Memory B cell (primary cell): Measurements from ENCODE around the gene SUPT4H1.

Experiments used
- ATAC-seq: fragments of 150-1000 bp; cut with Tn5 transposase; 2 replicates; pipeline ENCODE4 v1.10.0; 2021; ENCODE audit warnings: low read depth, mild to moderate bottlenecking, moderate library complexity
- DNase-seq, 2 donors: peaks; one replicate each; pipeline ENCODE4 v3.0.0; 2022; ENCODE audit warnings: low spot score in 2 of 2
- H3K27ac Mint-ChIP-seq: one replicate; pipeline ENCODE4 v1.8.0; 2022; ENCODE audit warnings: mild to moderate bottlenecking, moderate library complexity, mixed read lengths
- H3K27me3 Mint-ChIP-seq: one replicate; pipeline ENCODE4 v1.8.0; 2022; ENCODE audit warnings: mixed read lengths
- H3K36me3 Mint-ChIP-seq: one replicate; pipeline ENCODE4 v1.8.0; 2022; ENCODE audit warnings: mild to moderate bottlenecking, mixed read lengths
- H3K4me1 Mint-ChIP-seq: one replicate; pipeline ENCODE4 v1.8.0; 2022; ENCODE audit warnings: mixed read lengths
- H3K4me3 Mint-ChIP-seq: one replicate; pipeline ENCODE4 v1.8.0; 2022; ENCODE audit warnings: mild to moderate bottlenecking, moderate library complexity, mixed read lengths
- H3K9me3 Mint-ChIP-seq: one replicate; pipeline ENCODE4 v1.8.0; 2022; ENCODE audit warnings: mixed read lengths

Gene SUPT4H1

GRCh38 chr17:58328195-58329034, 23.6 kb downstream of the SUPT4H1 start, which contains the start of gene TSPOAP1:
Gene TSPOAP1 (minus strand): TSS chr17:58328795. CDS start chr17:58327920, 875 bp downstream.
- ATAC-seq: peak; percentile 9
- Mint-ChIP-seq H3K27me3 (no peaks in the 10 kb centered on the region), H3K36me3 (peaks cover 24% of the 10 kb centered on the region), H3K9me3 (no peaks in the 10 kb centered on the region), H3K27ac (peak within 1 kb of the TSS; percentile 100), H3K4me3 (peak within 1 kb of the TSS; percentile 97), H3K4me1 (peaks cover 39% of the 10 kb centered on the region)
- DNase-seq: peak in 1 of 2 donors; percentile 62

DNA sequence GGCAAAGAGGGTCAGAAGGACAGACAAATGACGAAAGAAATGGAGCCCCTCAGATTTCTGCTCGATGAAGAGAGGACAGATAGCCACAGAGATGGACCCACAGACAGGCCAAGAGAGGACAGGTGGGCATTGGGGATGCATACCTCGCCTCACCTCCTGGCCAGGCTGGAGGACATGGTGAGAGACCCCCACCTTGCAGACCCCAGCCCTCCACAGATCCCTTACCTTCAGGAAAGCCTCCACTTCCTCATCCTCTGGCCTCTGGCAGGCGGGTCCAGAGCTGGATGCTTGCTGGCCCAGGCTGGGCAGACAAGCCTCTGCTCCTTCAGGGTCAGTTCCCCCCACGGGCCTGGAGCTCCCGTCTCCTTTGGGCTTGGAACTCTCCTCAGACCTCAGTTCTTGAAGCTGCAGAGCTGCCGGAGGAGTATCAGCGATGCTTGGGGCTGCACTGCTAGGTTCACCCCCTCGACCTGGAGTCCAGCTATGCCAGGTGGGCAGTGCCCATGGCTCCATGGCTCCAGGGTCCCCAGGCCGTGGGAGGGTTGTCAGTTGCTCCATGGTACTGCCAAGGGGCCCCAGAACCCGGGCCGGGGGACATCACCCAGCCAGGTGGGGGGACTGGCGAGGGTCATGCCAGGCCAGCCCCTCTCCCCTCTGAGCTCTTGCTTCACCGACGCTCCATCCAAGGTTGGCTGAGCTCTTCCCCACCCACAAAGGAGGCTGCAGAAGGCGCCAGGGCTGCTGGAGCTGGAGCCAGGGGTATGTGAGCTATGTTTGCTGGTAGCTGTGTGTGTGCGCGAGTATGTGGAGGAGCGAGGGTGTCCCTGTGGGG, 24.4 kb downstream of the SUPT4H1 start:
- H3K4me3 Mint-ChIP-seq: peak overlapping the region; percentile 97
- H3K27ac Mint-ChIP-seq: peak overlapping the region; percentile 100
- H3K36me3 Mint-ChIP-seq: peaks cover 24% of the 10 kb centered on the region
- H3K27me3 Mint-ChIP-seq: no peaks in the 10 kb centered on the region
- DNase-seq (no peak), ATAC-seq (peak; percentile 11)
- no peaks in the 10 kb centered on the region for H3K9me3 Mint-ChIP-seq
- peaks cover 37% of the 10 kb centered on the region for H3K4me1 Mint-ChIP-seq

GRCh38 chr17:58326609-58327362, 25.2 kb downstream of the SUPT4H1 start:
- peaks cover 42% of the 10 kb centered on the region for H3K4me1 Mint-ChIP-seq
- H3K9me3 Mint-ChIP-seq: no peaks in the 10 kb centered on the region
- ATAC-seq (no peak), DNase-seq (no peak)
- H3K27ac Mint-ChIP-seq: peak overlapping the region; percentile 100
- peaks cover 19% of the 10 kb centered on the region for H3K36me3 Mint-ChIP-seq
- peak overlapping the region; percentile 65 for H3K4me3 Mint-ChIP-seq
- H3K27me3 Mint-ChIP-seq: no peaks in the 10 kb centered on the region

DNA sequence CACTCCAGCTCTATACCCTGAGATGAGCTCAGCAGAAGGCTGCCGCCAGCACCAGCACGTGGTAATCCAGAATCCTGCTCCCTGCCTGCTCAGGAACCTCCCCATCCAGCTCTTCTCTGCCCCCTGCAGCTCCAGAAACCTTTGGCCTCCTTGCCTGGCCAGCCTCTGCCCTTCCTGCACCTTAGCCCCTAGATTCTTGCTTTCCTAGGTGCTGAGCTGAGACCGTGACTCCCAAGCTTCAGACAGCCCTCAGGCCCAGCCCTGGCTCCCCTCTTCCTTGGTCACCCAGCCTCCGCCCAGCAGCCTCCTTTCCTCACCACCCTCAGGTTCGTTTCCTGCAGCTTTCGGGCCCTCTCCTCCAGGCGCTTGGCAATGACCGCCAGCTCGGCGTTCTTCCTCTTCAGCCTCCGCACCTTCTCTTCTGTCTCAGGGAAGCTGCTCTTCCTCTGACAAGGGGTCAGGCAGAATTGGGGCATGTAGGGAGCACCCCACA, 26.0 kb downstream of the SUPT4H1 start:
- peaks cover 14% of the 10 kb centered on the region for H3K36me3 Mint-ChIP-seq
- H3K9me3 Mint-ChIP-seq: no peaks in the 10 kb centered on the region
- H3K4me1 Mint-ChIP-seq: peaks cover 42% of the 10 kb centered on the region
- no peaks in the 10 kb centered on the region for H3K27me3 Mint-ChIP-seq
- DNase-seq (no peak), ATAC-seq (no peak)
- peak overlapping the region; percentile 32 for H3K27ac Mint-ChIP-seq
- H3K4me3 Mint-ChIP-seq: peak overlapping the region; percentile 49

- Mint-ChIP-seq H3K36me3 (peaks cover 9% of the 10 kb centered on the region), H3K4me1 (peaks cover 42% of the 10 kb centered on the region), H3K4me3 (peak overlapping the region; percentile 76), H3K27me3 (no peaks in the 10 kb centered on the region), H3K9me3 (no peaks in the 10 kb centered on the region), H3K27ac (no peak overlapping the region)
- no peak for ATAC-seq
- DNase-seq: no peak
Measured at GRCh38 chr17:58325289-58325726, 26.7 kb downstream of the SUPT4H1 start.

DNA sequence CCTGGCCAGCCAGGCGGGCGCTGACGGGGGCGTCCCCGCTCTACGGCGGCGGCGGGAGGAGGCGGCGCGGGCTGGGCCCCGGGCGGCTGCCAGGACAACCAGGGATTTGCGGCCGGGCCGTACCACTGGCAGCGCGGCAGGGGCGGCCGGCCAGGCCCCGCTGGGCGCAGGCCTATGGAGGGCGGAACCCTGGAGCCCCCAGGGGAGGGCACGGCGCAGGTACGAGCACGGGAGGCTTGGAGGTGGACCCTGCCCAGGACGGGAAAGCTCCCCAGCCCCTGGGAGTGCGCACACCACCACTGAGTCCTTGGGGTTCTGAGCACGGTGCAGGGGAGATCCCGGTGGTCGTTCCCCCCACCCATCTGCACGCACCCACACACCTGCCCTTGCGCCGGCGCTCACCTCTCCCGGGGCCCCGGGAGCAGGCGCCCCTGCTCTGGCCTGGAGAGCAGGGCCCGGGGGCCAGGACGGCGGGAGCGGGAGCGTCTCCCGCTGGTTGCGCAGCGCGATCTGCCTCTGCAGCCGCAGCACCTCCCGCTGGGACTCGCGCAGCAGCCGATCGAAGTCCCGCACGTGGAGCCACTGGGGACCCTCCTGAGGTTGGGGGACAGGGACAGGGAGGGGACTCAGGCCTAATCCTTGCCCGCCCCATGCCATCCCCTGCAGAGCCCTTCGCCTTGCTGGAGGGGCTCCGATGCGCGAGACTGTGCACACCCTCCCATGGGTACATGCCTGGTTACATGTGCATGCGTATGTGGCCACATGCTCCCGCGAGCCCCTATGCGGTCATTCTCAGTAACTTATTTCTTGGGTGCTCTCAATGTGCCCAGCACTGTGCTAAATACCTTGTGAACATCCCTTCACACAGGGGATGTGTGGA, 27.4 kb downstream of the SUPT4H1 start:
- DNase-seq (no peak), ATAC-seq (no peak)
- no peaks in the 10 kb centered on the region for H3K9me3 Mint-ChIP-seq
- no peak overlapping the region for H3K27ac Mint-ChIP-seq
- peaks cover 4% of the 10 kb centered on the region for H3K36me3 Mint-ChIP-seq
- no peaks in the 10 kb centered on the region for H3K27me3 Mint-ChIP-seq
- H3K4me3 Mint-ChIP-seq: peak overlapping the region; percentile 76
- peaks cover 36% of the 10 kb centered on the region for H3K4me1 Mint-ChIP-seq

DNA sequence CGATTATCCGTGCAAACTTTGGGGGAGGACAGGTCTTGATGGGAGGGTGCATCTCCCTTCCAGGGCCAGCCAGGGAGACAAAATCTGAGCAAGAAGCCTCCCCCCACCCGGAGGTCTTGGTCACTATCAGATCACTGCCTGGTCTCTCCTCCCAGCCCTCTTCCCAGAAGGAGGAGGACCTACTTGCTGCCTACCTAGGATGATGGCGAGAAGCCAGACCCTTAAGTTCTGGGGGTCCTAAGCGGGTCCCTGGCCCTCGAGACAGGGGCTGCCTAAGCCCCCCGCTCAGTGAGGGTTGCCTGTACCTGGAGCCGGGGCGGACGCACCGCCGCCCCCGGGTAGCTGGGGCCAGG, 28.0 kb downstream of the SUPT4H1 start:
- peaks cover 31% of the 10 kb centered on the region for H3K4me1 Mint-ChIP-seq
- H3K27ac Mint-ChIP-seq: no peak overlapping the region
- no peak for ATAC-seq
- H3K9me3 Mint-ChIP-seq: no peaks in the 10 kb centered on the region
- peaks cover 4% of the 10 kb centered on the region for H3K36me3 Mint-ChIP-seq
- H3K4me3 Mint-ChIP-seq: peak overlapping the region; percentile 9
- no peaks in the 10 kb centered on the region for H3K27me3 Mint-ChIP-seq
- no peak for DNase-seq

DNA sequence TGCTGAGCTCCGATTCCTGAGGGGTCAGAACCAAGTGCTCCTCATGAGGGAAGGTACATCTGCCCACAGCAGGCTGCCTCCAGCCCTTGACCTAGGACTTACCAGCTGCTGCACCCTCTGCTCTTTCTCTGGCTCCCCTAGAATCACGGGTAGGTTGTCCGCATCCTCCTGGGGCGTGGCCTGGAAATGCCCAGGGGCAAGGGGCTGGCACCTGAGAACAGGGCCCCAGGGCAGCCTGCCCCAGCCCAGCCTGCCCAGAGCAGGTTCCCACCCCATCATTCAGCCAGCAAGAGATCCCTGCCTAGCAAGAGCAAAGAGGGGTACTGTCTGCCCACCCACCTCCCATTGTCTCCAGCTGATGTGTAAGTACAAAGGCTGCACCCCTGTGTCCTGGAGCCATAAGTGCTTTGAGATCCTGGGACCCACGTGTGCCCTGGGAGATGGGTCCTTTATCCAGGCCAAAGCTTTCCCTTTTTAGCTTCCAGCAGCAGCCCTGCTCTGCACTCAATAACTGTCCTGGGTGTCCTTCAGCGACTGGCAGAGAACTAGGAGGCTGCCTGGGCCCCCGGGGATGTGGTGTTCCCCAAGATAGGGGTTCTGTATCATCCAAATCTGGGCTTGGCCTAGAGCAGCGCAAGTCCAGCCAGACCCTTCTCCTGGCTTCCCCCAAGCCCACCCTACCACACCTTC, 28.5 kb downstream of the SUPT4H1 start:
- ATAC-seq: no peak
- DNase-seq: no peak
- H3K27me3 Mint-ChIP-seq: no peaks in the 10 kb centered on the region
- no peaks in the 10 kb centered on the region for H3K9me3 Mint-ChIP-seq
- peak overlapping the region; percentile 9 for H3K4me3 Mint-ChIP-seq
- peaks cover 27% of the 10 kb centered on the region for H3K4me1 Mint-ChIP-seq
- H3K27ac Mint-ChIP-seq: no peak overlapping the region
- peaks cover 4% of the 10 kb centered on the region for H3K36me3 Mint-ChIP-seq

DNA sequence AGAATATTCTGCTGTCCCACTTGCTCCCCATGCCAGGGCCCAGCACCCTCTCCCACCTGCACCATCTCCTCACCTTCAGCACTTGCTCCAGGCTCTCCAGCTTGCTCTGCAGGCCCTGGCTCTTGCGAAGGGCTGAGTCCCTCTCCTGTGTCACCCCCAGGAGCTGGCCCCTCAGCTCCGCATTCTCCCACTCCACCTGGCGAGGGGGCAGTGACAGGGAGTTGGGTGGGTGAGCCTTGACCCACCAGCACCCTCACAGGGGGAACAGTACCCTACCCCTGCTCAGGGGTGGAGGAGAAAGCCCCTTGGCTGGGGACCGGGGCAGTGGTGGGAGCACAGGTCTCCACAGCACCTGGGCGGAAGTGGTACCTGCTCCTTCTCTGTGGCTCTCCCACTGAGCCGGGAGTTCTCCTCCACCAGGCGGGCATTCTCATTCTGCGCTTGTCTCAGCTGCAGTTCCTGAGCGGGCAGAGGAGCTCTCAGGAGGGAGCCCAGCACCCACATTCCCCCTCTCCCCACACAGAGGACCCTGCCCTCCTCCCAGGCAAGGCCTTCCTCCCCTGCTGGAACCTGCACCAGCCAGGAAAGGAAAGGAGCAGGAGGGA, 29.3 kb downstream of the SUPT4H1 start:
- Mint-ChIP-seq H3K27me3 (no peaks in the 10 kb centered on the region), H3K9me3 (no peaks in the 10 kb centered on the region), H3K4me3 (no peak overlapping the region), H3K27ac (peak overlapping the region; percentile 57), H3K4me1 (peaks cover 27% of the 10 kb centered on the region), H3K36me3 (peaks cover 4% of the 10 kb centered on the region)
- DNase-seq: no peak
- ATAC-seq: no peak

- Mint-ChIP-seq H3K9me3 (no peaks in the 10 kb centered on the region), H3K27me3 (no peaks in the 10 kb centered on the region), H3K4me1 (peaks cover 27% of the 10 kb centered on the region), H3K4me3 (no peak overlapping the region), H3K27ac (peak overlapping the region; percentile 57), H3K36me3 (peaks cover 4% of the 10 kb centered on the region)
- ATAC-seq (no peak), DNase-seq (no peak)
Measured at GRCh38 chr17:58321571-58322525, 30.2 kb downstream of the SUPT4H1 start.

GRCh38 chr17:58320570-58321323, 31.3 kb downstream of the SUPT4H1 start:
- DNase-seq (no peak), ATAC-seq (no peak)
- Mint-ChIP-seq H3K4me1 (peaks cover 21% of the 10 kb centered on the region), H3K9me3 (no peaks in the 10 kb centered on the region), H3K36me3 (peaks cover 4% of the 10 kb centered on the region), H3K4me3 (no peak overlapping the region), H3K27ac (no peak overlapping the region), H3K27me3 (no peaks in the 10 kb centered on the region)
